HG02970 (cell line): ENCODE data around the gene TSHZ2.

ENCODE experiments used
- ATAC-seq: cut with Tn5 transposase; IDR thresholded peaks from one replicate; pipeline ENCODE4 v1.9.1; 2021; ENCODE audit warnings: mild to moderate bottlenecking, moderate library complexity, moderate number of reproducible peaks; ENCODE audit not compliant: unreplicated experiment, low FRiP score

Gene TSHZ2

DNA sequence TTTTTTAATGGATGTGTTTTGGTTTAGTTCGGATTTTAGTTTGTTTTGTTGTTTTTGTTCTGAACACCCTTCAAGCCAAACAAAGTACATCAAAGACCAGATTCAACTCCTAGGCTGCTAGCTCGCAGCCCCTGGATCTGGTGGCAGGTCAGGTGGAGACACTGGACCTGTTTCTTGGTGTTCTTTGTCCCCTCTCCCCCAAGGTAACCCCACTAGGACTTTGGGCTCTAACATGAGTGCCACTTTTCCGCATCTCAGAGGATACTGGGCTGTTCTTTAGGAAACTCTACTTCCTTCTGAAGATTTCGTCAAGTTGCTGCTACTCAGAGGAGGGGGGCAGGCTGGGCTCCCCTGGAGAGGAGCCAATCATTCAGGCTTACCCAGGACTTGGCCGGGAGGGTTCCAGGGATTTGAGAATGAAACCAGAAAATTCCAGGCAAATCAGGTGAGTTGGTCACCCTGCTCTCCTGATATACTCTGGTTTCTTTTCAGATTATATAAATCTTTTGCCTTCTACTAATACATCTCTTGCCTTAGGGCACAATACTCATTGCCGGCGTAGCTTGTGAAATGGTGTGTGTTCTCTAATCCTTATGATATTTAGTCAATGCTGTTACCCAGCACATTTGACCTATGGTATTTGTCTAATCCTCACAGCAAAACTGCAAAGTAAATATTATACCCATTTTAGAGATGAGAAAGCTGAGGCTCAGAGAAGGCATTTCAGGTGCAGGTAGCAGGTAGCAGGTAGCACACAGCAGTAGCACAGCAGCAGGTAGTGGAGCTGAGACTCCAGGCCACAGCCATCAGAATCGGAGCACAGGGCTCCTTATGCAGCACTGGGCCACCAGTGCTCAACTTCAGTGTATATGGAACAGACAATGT is 291.6 kb downstream of the TSHZ2 start:
- ATAC-seq = no peak

- no peak for ATAC-seq
These were observed 292.4 kb downstream of the TSHZ2 start for GRCh38 chr20:53264604-53265003.

- no peak for ATAC-seq
These were observed 293.2 kb downstream of the TSHZ2 start for GRCh38 chr20:53265304-53265875.

GRCh38 chr20:53269380-53269779 is 297.2 kb downstream of the TSHZ2 start:
- ATAC-seq = no peak

GRCh38 chr20:53270792-53271375 is 298.7 kb downstream of the TSHZ2 start:
- ATAC-seq = no peak

- ATAC-seq = no peak
These were observed 302.2 kb downstream of the TSHZ2 start for GRCh38 chr20:53274365-53274764.

- no peak for ATAC-seq
These were observed 302.6 kb downstream of the TSHZ2 start for GRCh38 chr20:53274807-53275206.

DNA sequence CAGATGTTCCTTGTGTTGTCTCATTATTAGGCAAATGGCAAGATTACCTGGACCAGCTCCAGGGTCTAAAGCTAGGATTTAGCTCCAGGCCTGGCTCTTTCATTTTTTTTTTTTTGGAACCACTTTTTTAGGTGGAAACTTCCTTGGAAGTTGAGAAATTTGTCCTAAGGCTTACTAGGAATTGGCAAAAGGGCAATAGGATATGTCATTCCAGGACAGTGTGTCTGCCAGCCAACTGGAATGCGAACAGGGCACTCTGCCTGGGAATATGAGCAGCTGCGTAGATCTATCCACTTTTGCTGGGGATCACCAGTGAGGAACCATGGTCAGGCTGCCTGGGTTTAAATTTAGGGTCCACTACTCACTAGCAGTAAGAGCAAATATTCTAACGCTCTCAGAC is 304.0 kb downstream of the TSHZ2 start:
- no peak for ATAC-seq

DNA sequence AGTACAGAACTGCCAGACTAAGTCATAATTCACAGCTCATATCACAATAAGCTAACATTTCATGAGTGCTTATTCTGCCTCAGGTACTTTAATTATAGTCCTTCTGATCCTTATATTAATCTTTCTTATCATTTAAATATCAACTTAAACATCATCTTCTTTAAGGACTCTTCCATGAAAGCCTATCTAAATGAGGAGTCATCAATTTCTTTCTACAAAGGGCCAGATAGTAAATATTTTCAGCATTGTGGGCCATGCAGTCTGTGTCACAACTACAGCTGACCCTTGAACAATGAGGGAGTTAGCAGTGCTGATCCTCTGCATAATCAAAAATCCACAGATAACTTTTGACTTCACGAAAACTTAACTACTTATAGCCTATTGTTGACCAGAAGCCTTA is 306.4 kb downstream of the TSHZ2 start:
- no peak for ATAC-seq

GRCh38 chr20:53279735-53280134 is 307.6 kb downstream of the TSHZ2 start:
- no peak for ATAC-seq

- ATAC-seq = no peak
These were observed 309.5 kb downstream of the TSHZ2 start for GRCh38 chr20:53281557-53282117.

- no peak for ATAC-seq
These were observed 310.2 kb downstream of the TSHZ2 start for GRCh38 chr20:53282217-53282955.

- no peak for ATAC-seq
These were observed 310.9 kb downstream of the TSHZ2 start for GRCh38 chr20:53283011-53283410.

DNA sequence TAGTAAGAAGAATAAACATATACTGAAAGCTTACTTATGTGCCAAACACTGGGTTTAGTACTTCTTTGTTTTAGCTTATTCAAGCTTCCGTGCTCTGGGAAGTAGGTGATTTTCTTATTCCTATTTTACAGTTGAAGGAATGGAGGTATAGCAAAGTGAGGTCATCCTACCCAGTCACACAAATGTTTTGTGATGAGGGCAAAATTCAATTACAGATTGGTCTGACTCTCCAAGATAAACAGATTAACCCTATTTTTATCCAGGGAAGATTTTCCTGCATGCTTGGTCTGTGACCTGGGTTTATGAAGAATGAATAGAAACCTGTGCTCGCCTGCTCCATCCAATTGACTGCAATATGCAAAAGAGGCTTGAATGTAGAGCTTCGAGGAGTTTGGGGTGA is 311.4 kb downstream of the TSHZ2 start:
- ATAC-seq = no peak

GRCh38 chr20:53284256-53284655 is 312.1 kb downstream of the TSHZ2 start:
- ATAC-seq = no peak

DNA sequence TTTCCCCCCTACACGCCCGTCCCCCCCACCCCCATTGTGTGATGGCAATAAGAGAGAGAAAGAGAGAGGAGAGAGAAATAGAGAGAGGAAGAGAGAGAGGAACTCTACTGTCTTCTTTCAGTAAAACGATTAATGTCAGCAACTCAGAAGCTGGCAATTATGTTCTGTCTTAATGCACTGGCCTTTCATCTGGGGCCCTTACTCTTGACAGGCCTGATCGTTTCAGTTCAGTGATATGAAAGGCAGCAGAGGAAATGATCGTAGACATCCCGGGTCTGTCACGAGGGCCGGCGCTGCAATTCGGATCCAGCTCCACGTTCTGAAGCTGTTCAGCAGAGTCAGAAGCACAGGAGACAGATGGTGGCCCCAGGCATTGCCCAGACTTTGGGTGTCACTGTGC is 312.5 kb downstream of the TSHZ2 start:
- no peak for ATAC-seq

GRCh38 chr20:53287357-53288042 is 315.3 kb downstream of the TSHZ2 start:
- no peak for ATAC-seq

GRCh38 chr20:53291548-53291947 is 319.4 kb downstream of the TSHZ2 start:
- ATAC-seq = no peak

- no peak for ATAC-seq
These were observed 320.2 kb downstream of the TSHZ2 start for GRCh38 chr20:53292347-53292746.

DNA sequence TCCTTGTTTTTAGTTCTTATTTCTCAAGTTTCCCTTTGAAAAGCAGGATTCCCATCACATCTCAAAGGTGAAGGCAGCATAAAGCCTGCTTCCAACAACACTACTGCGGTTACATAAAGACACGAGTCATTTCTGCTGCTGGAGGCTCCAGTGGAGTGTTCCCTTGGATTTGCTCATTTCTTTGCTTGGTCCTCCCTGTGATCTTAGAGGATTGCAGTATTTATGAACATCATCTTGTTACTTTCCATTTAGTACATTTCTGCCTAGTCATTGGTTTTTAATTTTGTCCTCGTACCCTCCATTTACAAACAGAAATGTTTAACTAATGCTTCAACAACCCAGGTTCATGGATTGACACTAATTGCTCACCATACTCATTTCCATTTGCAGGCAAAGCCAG is 322.6 kb downstream of the TSHZ2 start:
- no peak for ATAC-seq
